Esophagus muscularis mucosa (tissue), 3 donors: ENCODE data around the gene KRTAP5-8.

ENCODE experiments used
- POLR2AphosphoS5 ChIP-seq, 2 donors: sonication (generic); formaldehyde crosslinking; IDR thresholded peaks; one replicate each; pipeline ENCODE4 v1.6.1; 2017; ENCODE audit warnings: antibody characterized with exemption in 2 of 2
- TF ChIP-seq, protein P1 (sequence below), 3 experiments: fragments of 200-600 bp in 2 of 3; fragments of 450-650 bp in 1 of 3; sonication (generic) in 2 of 3; IDR thresholded peaks; one replicate each; pipeline ENCODE4 v1.5.1; 2017 to 2019; ENCODE audit warnings: antibody characterized with exemption in 3 of 3, mild to moderate bottlenecking in 2 of 3, moderate library complexity in 1 of 3

DNA sequence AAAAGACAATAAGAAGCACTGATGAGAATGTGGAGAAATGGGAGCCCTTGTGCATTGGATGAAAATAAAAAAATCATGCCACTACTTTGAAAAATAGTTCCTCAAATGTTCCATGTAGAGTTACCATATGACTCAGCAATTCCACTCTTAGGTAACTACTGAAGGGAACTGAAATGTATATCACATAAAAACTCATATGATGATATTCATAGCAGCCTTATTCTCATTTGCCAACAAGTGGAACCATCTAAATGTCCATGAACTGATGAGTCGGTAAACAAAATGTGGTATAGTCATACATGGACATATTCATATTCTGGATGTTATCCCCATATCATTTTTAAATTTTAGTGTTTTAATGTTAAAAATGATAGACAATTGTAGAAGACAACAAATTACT lies 13.9 kb downstream of the KRTAP5-8 start:
- TF ChIP-seq POLR2AphosphoS5 (IDR thresholded peaks at IDR 0.05) = no peak
- TF ChIP-seq, protein P1, sequence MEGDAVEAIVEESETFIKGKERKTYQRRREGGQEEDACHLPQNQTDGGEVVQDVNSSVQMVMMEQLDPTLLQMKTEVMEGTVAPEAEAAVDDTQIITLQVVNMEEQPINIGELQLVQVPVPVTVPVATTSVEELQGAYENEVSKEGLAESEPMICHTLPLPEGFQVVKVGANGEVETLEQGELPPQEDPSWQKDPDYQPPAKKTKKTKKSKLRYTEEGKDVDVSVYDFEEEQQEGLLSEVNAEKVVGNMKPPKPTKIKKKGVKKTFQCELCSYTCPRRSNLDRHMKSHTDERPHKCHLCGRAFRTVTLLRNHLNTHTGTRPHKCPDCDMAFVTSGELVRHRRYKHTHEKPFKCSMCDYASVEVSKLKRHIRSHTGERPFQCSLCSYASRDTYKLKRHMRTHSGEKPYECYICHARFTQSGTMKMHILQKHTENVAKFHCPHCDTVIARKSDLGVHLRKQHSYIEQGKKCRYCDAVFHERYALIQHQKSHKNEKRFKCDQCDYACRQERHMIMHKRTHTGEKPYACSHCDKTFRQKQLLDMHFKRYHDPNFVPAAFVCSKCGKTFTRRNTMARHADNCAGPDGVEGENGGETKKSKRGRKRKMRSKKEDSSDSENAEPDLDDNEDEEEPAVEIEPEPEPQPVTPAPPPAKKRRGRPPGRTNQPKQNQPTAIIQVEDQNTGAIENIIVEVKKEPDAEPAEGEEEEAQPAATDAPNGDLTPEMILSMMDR (IDR thresholded peaks at IDR 0.05) = no peak
